OCI-LY7 (cell line): Measurements from ENCODE around the gene CLEC2L.

Source experiments
- CTCF ChIP-seq: fragments of 200-600 bp; sonication (generic); conservative IDR thresholded peaks from 2 replicates; pipeline ENCODE4 v1.5.1; 2014; ENCODE audit warnings: mild to moderate bottlenecking, antibody characterized with exemption, low read length, moderate library complexity, mixed read lengths
- EZH2phosphoT487 ChIP-seq: fragments of 200-600 bp; sonication (generic); IDR thresholded peaks from 2 replicates; pipeline ENCODE4 v1.6.1; 2018; ENCODE audit warnings: low read depth, borderline replicate concordance, mild to moderate bottlenecking, mixed run types, antibody characterized with exemption, low read length, moderate library complexity, mixed read lengths

DNA sequence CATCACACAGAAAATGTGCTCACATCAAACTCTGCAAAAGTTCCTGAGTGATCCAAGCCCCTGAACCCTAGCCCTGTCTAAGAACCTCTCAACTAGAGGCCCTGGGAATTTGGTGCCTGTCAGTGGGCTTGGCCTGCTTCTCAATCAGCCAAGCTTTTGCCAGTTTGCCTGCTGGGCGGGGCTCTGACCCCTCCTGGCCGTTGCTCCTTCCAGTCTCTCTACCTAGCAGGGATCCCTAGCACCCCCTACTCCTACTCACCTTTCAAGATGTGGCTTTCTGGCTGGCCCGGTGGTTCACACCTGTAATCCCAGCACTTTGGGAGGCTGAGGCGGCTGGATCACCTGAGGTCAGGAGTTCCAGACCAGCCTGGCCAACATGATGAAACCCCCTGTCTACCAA is 42.1 kb upstream of the CLEC2L start:
- TF ChIP-seq CTCF (no peak), EZH2phosphoT487 (no peak)
